Heart left ventricle (tissue), 13 donors: Measurements from ENCODE around the gene CERCAM.

Experiments
- POLR2A ChIP-seq, 2 donors: fragments of 450-650 bp; IDR thresholded peaks; one replicate each; pipeline ENCODE4 v1.6.1; 2017; ENCODE audit warnings: antibody characterized with exemption in 2 of 2, mild to moderate bottlenecking in 2 of 2, moderate library complexity in 2 of 2
- TF ChIP-seq, protein P1 (sequence below), 12 donors: fragments of 200-600 bp; sonication (generic) in 4 of 12; IDR thresholded peaks; one replicate each; pipeline versions ENCODE4 v1.5.0 to v1.8.0; 2018 to 2022; ENCODE audit warnings: antibody characterized with exemption in 12 of 12, mild to moderate bottlenecking in 5 of 12
- donor health status: ischemic (EF 13 %, LVEDD 7.1; RV severe dilation, severe dysfunction).
- donor health status: DM: no; HTN: yes; CAD: no.
- donor health status: DM: no; HTN: no; CAD: no.
- donor health status: ischemic (EF 25% LVEDD 6.9; RV normal size, moderate dysfunction).
- donor health status: ischemic (EF 25% LVEDD 5.7; RV mildly dilated, moderate dysfunction).
- donor health status: ischemic (EF 35%, LVEDD 5.7; RV mildly dilated, moderate dysfunction).
- donor health status: nonischemic (EF 11% LVEDD 7.7; RV severe dilation, severe dysfunction).
- donor health status: DM: yes; HTN: yes; CAD: no.
- donor health status: PGD.
- donor health status: ischemic (EF 29% LVEDD 5.4; RV normal size, mild dysfunction).
- donor health status: nonischemic (EF 23%, LVEDD 6.1; RV moderate dilation, normal function).

DNA sequence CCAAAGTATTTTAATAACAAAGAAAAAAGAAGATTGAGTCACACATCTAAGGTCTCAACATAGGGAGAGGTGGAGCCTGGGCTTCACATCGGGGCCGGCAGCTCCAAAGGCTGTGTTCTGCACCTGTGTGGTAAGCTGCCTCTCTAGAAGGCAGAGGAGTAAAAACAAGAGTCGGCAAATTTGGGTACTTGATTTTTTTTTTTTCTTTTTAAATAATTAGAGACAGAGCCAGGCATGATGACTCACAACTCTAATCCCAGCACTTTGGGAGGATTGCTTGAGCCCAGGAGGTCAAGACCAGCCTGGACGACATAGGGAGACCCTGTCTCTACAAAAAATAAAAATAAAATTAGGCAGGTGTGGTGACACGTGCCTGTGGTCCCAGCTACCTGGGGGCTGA, 44.8 kb upstream of the CERCAM start:
- TF ChIP-seq, protein P1, sequence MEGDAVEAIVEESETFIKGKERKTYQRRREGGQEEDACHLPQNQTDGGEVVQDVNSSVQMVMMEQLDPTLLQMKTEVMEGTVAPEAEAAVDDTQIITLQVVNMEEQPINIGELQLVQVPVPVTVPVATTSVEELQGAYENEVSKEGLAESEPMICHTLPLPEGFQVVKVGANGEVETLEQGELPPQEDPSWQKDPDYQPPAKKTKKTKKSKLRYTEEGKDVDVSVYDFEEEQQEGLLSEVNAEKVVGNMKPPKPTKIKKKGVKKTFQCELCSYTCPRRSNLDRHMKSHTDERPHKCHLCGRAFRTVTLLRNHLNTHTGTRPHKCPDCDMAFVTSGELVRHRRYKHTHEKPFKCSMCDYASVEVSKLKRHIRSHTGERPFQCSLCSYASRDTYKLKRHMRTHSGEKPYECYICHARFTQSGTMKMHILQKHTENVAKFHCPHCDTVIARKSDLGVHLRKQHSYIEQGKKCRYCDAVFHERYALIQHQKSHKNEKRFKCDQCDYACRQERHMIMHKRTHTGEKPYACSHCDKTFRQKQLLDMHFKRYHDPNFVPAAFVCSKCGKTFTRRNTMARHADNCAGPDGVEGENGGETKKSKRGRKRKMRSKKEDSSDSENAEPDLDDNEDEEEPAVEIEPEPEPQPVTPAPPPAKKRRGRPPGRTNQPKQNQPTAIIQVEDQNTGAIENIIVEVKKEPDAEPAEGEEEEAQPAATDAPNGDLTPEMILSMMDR (IDR thresholded peaks at IDR 0.05) = no peak
- no peak for TF ChIP-seq POLR2A (IDR thresholded peaks at IDR 0.05)
